RKO (cell line): Measurements from ENCODE around the gene MAS1L.
A peak's percentile ranks its signal among the peaks of the same experiment; 100 is the strongest.

Source experiments
- DNase-seq: peaks from one replicate; pipeline ENCODE4 v3.0.0-alpha.2; 2016; ENCODE audit warnings: low spot score

MAS1L gene

GRCh38 chr6:29487660-29488059 lies at the start of gene MAS1L:
MAS1L (minus strand) TSS chr6:29487956; CDS start chr6:29487902, 54 bp downstream.
- DNase-seq, result no peak

- DNase-seq, result no peak
Observed at GRCh38 chr6:29532320-29532951, 44.7 kb upstream of the MAS1L start.

- no peak for DNase-seq
Observed at GRCh38 chr6:29531668-29532067, 43.9 kb upstream of the MAS1L start.

- DNase-seq, result no peak
Observed at GRCh38 chr6:29530671-29531310, 43.0 kb upstream of the MAS1L start.

- DNase-seq, result no peak
Observed at GRCh38 chr6:29529956-29530355, 42.2 kb upstream of the MAS1L start.

GRCh38 chr6:29528988-29529560 lies 41.3 kb upstream of the MAS1L start:
- DNase-seq, result no peak

- no peak for DNase-seq
Observed at GRCh38 chr6:29528300-29528931, 40.7 kb upstream of the MAS1L start.

GRCh38 chr6:29527564-29527963 lies 39.8 kb upstream of the MAS1L start:
- no peak for DNase-seq

GRCh38 chr6:29527126-29527525 lies 39.4 kb upstream of the MAS1L start:
- no peak for DNase-seq

- DNase-seq, result no peak
Observed at GRCh38 chr6:29525311-29525639, 37.5 kb upstream of the MAS1L start.

- DNase-seq, result no peak
Observed at GRCh38 chr6:29524444-29525310, 36.9 kb upstream of the MAS1L start.

GRCh38 chr6:29524044-29524443 lies 36.3 kb upstream of the MAS1L start:
- no peak for DNase-seq

GRCh38 chr6:29522227-29522626 lies 34.5 kb upstream of the MAS1L start:
- no peak for DNase-seq

GRCh38 chr6:29521006-29521680 lies 33.4 kb upstream of the MAS1L start:
- no peak for DNase-seq

- no peak for DNase-seq
Observed at GRCh38 chr6:29520232-29520631, 32.5 kb upstream of the MAS1L start.

GRCh38 chr6:29519291-29520010 lies 31.7 kb upstream of the MAS1L start:
- no peak for DNase-seq

GRCh38 chr6:29517728-29518440 lies 30.1 kb upstream of the MAS1L start:
- DNase-seq, result no peak

- DNase-seq, result no peak
Observed at GRCh38 chr6:29517245-29517644, 29.5 kb upstream of the MAS1L start.

GRCh38 chr6:29516108-29516507 lies 28.4 kb upstream of the MAS1L start:
- DNase-seq, result peak; percentile 75

- DNase-seq, result no peak
Observed at GRCh38 chr6:29510746-29511300, 23.1 kb upstream of the MAS1L start.
